Endodermal cell (in vitro differentiated cells): Measurements from ENCODE around the gene RPRD2. TPM values are rescaled to one million over a fixed set of nuclear protein-coding genes. Genes with fewer than 3 reads are reported as not detected.
A peak's percentile ranks its signal among the peaks of the same experiment; 100 is the strongest.

ENCODE experiments used
- DNase-seq: peaks from one replicate; pipeline ENCODE4 v3.0.0-alpha.2; 2017
- H3K27ac ChIP-seq: 2 replicates; pipeline ENCODE4 v1.5.1; 2013; ENCODE audit warnings: mild to moderate bottlenecking, low read depth, low read length, moderate library complexity
- H3K27me3 ChIP-seq: 2 replicates; pipeline ENCODE4 v1.6.1; 2013; ENCODE audit warnings: mild to moderate bottlenecking, low read length, moderate library complexity; ENCODE audit not compliant: insufficient read depth, control insufficient read depth, poor library complexity, severe bottlenecking
- H3K36me3 ChIP-seq: 2 replicates; pipeline ENCODE4 v1.7.0; 2013; ENCODE audit warnings: mild to moderate bottlenecking, low read length, moderate library complexity; ENCODE audit not compliant: control insufficient read depth, insufficient read depth
- H3K4me1 ChIP-seq: one replicate; pipeline ENCODE4 v1.7.0; 2013; ENCODE audit warnings: low read length; ENCODE audit not compliant: control insufficient read depth, insufficient read depth
- H3K4me3 ChIP-seq: 2 replicates; pipeline ENCODE4 v1.5.1; 2013; ENCODE audit warnings: mild to moderate bottlenecking, low read length, moderate library complexity
- H3K9ac ChIP-seq: 2 replicates; pipeline ENCODE4 v1.6.1; 2013; ENCODE audit warnings: mild to moderate bottlenecking, low read length, moderate library complexity; ENCODE audit not compliant: poor library complexity, severe bottlenecking; ENCODE audit errors: extremely low read depth
- H3K9me3 ChIP-seq: 2 replicates; pipeline ENCODE4 v1.6.1; 2013; ENCODE audit warnings: mild to moderate bottlenecking, low read length, moderate library complexity; ENCODE audit not compliant: control insufficient read depth
- H3K27ac Mint-ChIP-seq: 2 replicates; pipeline ENCODE4 v1.8.0; 2020; ENCODE audit warnings: mixed read lengths
- H3K27me3 Mint-ChIP-seq: 2 replicates; pipeline ENCODE4 v1.8.0; 2021; ENCODE audit warnings: mild to moderate bottlenecking, mixed read lengths; ENCODE audit not compliant: insufficient read depth
- H3K36me3 Mint-ChIP-seq: 2 replicates; pipeline ENCODE4 v1.8.0; 2020; ENCODE audit warnings: low read depth, mixed read lengths
- H3K4me1 Mint-ChIP-seq: 2 replicates; pipeline ENCODE4 v1.8.0; 2020; ENCODE audit warnings: mixed read lengths
- H3K4me3 Mint-ChIP-seq: 2 replicates; pipeline ENCODE4 v1.8.0; 2020; ENCODE audit warnings: mild to moderate bottlenecking, moderate library complexity, mixed read lengths
- H3K9me3 Mint-ChIP-seq: 2 replicates; pipeline ENCODE4 v1.8.0; 2020; ENCODE audit warnings: mild to moderate bottlenecking, mixed read lengths
- CTCF ChIP-seq: fragments of 200-600 bp; sonication (generic); conservative IDR thresholded peaks from 2 replicates; pipeline ENCODE4 v1.5.0; 2021; ENCODE audit warnings: antibody characterized with exemption, mild to moderate bottlenecking
- WGBS, 2 experiments: methylation state at CpG; one replicate each; pipeline versions ENCODE4 v1.1.5 to v1.1.7; 2013; ENCODE audit warnings: missing lambda C conversion rate in 2 of 2, mixed read lengths in 1 of 2; ENCODE audit not compliant: insufficient coverage in 1 of 2, insufficient read length in 1 of 2; 5-methylcytosine and 5-hydroxymethylcytosine counted together
- total RNA-seq, 2 donors: library from RNA; stranded (reverse); fragmentation: NEBNext Ultra II Directional in 1 of 2; extraction: Animal tissue kit (Norgen Biotek cat#: 25700) in 1 of 2; gene quantifications; 2 replicates in 1 of 2; 3 replicates in 1 of 2; pipeline ENCODE4 v1.2.1, GENCODE V29; 2021

RPRD2 gene
- total RNA-seq, 2 donors from 2014 or later: 33.1 to 35.9 TPM

- Mint-ChIP-seq H3K4me1 (peaks cover 7% of the 10 kb centered on the region), H3K4me3 (peak within 1 kb of the TSS; percentile 97), H3K27me3 (no peaks in the 10 kb centered on the region), H3K27ac (peak within 1 kb of the TSS; percentile 92), H3K36me3 (peaks cover 24% of the 10 kb centered on the region), H3K9me3 (no peaks in the 10 kb centered on the region)
- H3K4me1 ChIP-seq: no peaks in the 10 kb centered on the region
- peak; percentile 36 for TF ChIP-seq CTCF
- peak within 1 kb of the TSS; percentile 66 for H3K9ac ChIP-seq
- H3K4me3 ChIP-seq: peak within 1 kb of the TSS; percentile 95
- WGBS, 2 experiments: 1 to 2% methylated on average over 18 to 30 of the region's 30 CpGs
- H3K36me3 ChIP-seq: peaks cover 26% of the 10 kb centered on the region
- H3K9me3 ChIP-seq: no peaks in the 10 kb centered on the region
- H3K27ac ChIP-seq: no peak within 1 kb of the TSS
- H3K27me3 ChIP-seq: no peaks in the 10 kb centered on the region
- peak; percentile 99 for DNase-seq
These were observed 123.2 kb downstream of the RPRD2 start, which contains the start of gene TARS2 for GRCh38 chr1:150486966-150487762. Gene TARS2, plus strand, starts transcription at chr1:150487419. Its CDS starts 32 bp downstream, at chr1:150487451.

- Mint-ChIP-seq H3K4me3 (peak overlapping the region; percentile 97), H3K36me3 (peaks cover 28% of the 10 kb centered on the region), H3K27ac (peak overlapping the region; percentile 92), H3K9me3 (no peaks in the 10 kb centered on the region), H3K27me3 (no peaks in the 10 kb centered on the region), H3K4me1 (peaks cover 7% of the 10 kb centered on the region)
- peaks cover 30% of the 10 kb centered on the region for H3K36me3 ChIP-seq
- no peaks in the 10 kb centered on the region for H3K9me3 ChIP-seq
- no peak for TF ChIP-seq CTCF
- 6 to 11% methylated on average over 3 to 7 of the region's 7 CpGs for WGBS, 2 experiments
- no peaks in the 10 kb centered on the region for H3K27me3 ChIP-seq
- H3K4me1 ChIP-seq: no peaks in the 10 kb centered on the region
- DNase-seq: no peak
- peak overlapping the region; percentile 66 for H3K9ac ChIP-seq
- peak overlapping the region; percentile 95 for H3K4me3 ChIP-seq
- H3K27ac ChIP-seq: no peak overlapping the region
These were observed 123.8 kb downstream of the RPRD2 start for GRCh38 chr1:150487763-150488115.

GRCh38 chr1:150493175-150493574 lies 129.2 kb downstream of the RPRD2 start:
- no peak for DNase-seq
- peaks cover 59% of the 10 kb centered on the region for H3K36me3 ChIP-seq
- H3K9me3 ChIP-seq: no peaks in the 10 kb centered on the region
- H3K27ac Mint-ChIP-seq: no peak overlapping the region
- no peak overlapping the region for H3K9ac ChIP-seq
- H3K27me3 Mint-ChIP-seq: no peaks in the 10 kb centered on the region
- H3K27ac ChIP-seq: no peak overlapping the region
- no peak for TF ChIP-seq CTCF
- peaks cover 2% of the 10 kb centered on the region for H3K4me1 Mint-ChIP-seq
- WGBS, 2 experiments: 86 to 94% methylated on average over 7 to 8 of the region's 8 CpGs
- H3K4me3 Mint-ChIP-seq: no peak overlapping the region
- H3K27me3 ChIP-seq: no peaks in the 10 kb centered on the region
- H3K36me3 Mint-ChIP-seq: peaks cover 62% of the 10 kb centered on the region
- no peaks in the 10 kb centered on the region for H3K9me3 Mint-ChIP-seq
- H3K4me1 ChIP-seq: no peaks in the 10 kb centered on the region
- H3K4me3 ChIP-seq: no peak overlapping the region
